AG04450 (cell line): Measurements from ENCODE around the gene ZDHHC1. TPM values are rescaled to one million over a fixed set of nuclear protein-coding genes. Genes with fewer than 3 reads are reported as not detected.
"Not testable (repeated sequence)": the region's sequence is repeated elsewhere in the genome, so short reads cannot be mapped to it uniquely, and the experiment has no call there.

Experiments
- CTCF ChIA-PET: fragments of 300-600, 350-600 bp; formaldehyde crosslinking; extraction: SDS; loops from one replicate; lab custom pipeline; 2022; ENCODE audit warnings: antibody characterized with exemption, inconsistent platforms; lab: Charles Lee
- POLR2A ChIA-PET: fragments of 350-600 bp; formaldehyde crosslinking; extraction: SDS; loops from one replicate; lab custom pipeline; 2021; ENCODE audit warnings: antibody characterized with exemption, inconsistent platforms; lab: Yijun Ruan, JAX
- DNase-seq: peaks from one replicate; pipeline ENCODE4 v3.0.0-alpha.2; 2011; ENCODE audit warnings: low read depth, low spot score
- H3K27ac ChIP-seq: one replicate; pipeline ENCODE4 v1.5.1; 2012; ENCODE audit warnings: low read depth, low read length, control low read depth
- H3K27me3 ChIP-seq: one replicate; pipeline ENCODE4 v1.6.0; 2012; ENCODE audit warnings: low read length; ENCODE audit not compliant: control insufficient read depth, insufficient read depth
- H3K4me3 ChIP-seq: 2 replicates; pipeline ENCODE4 v1.5.1; 2011; ENCODE audit warnings: mild to moderate bottlenecking, low read depth, low read length, control low read depth
- H3K9me3 ChIP-seq: 2 replicates; pipeline ENCODE4 v1.5.1; 2012; ENCODE audit warnings: low read length; ENCODE audit not compliant: control insufficient read depth, insufficient read depth
- polyA plus RNA-seq: library from polyadenylated mRNA; depleted of rRNA; stranded (reverse); fragments of >200 nt; gene quantifications from 2 replicates; pipeline ENCODE4 v1.2.3, GENCODE V29; 2011
- TF ChIP-seq, protein P1 (sequence below): IDR thresholded peaks from 2 replicates; pipeline ENCODE4 v1.5.1; 2011; ENCODE audit warnings: low read depth, low read length, control low read depth, inconsistent platforms

ZDHHC1 gene
- polyA plus RNA-seq, 1 experiment, result 1.9 TPM

- CTCF ChIA-PET, result interaction anchor here (1.2 kb wide), 1 partner anchor 104 kb away, joined by 3 read pairs; no protein-coding TSS in a partner anchor
- TF ChIP-seq, protein P1, sequence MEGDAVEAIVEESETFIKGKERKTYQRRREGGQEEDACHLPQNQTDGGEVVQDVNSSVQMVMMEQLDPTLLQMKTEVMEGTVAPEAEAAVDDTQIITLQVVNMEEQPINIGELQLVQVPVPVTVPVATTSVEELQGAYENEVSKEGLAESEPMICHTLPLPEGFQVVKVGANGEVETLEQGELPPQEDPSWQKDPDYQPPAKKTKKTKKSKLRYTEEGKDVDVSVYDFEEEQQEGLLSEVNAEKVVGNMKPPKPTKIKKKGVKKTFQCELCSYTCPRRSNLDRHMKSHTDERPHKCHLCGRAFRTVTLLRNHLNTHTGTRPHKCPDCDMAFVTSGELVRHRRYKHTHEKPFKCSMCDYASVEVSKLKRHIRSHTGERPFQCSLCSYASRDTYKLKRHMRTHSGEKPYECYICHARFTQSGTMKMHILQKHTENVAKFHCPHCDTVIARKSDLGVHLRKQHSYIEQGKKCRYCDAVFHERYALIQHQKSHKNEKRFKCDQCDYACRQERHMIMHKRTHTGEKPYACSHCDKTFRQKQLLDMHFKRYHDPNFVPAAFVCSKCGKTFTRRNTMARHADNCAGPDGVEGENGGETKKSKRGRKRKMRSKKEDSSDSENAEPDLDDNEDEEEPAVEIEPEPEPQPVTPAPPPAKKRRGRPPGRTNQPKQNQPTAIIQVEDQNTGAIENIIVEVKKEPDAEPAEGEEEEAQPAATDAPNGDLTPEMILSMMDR, result no peak
Observed at GRCh38 chr16:67364600-67365235, 51.6 kb downstream of the ZDHHC1 start.

GRCh38 chr16:67361038-67361437 is 55.2 kb downstream of the ZDHHC1 start:
- no peaks in the 10 kb centered on the region for H3K9me3 ChIP-seq
- H3K27me3 ChIP-seq, result peaks cover 26% of the 10 kb centered on the region
- DNase-seq, result no peak
- ChIA-PET CTCF (no interaction called here), POLR2A (no interaction called here)
- H3K27ac ChIP-seq, result no peak overlapping the region
- no peak overlapping the region for H3K4me3 ChIP-seq
- TF ChIP-seq, protein P1, result no peak

More at GRCh38 chr16:67364600-67365235, 51.6 kb downstream of the ZDHHC1 start:
- no peak overlapping the region for H3K27ac ChIP-seq
- H3K9me3 ChIP-seq, result peaks cover under 1% of the 10 kb centered on the region; the same call in 1 of the 2 replicates
- H3K27me3 ChIP-seq, result peaks cover 45% of the 10 kb centered on the region
- H3K4me3 ChIP-seq, result no peak overlapping the region
- no peak for DNase-seq
- POLR2A ChIA-PET, result no interaction called here

- H3K9me3 ChIP-seq, POLR2A ChIA-PET, H3K4me3 ChIP-seq, H3K27ac ChIP-seq, DNase-seq: not testable (repeated sequence)
- peaks cover 28% of the 10 kb centered on the region for H3K27me3 ChIP-seq
- CTCF ChIA-PET, result interaction anchor here (0.7 to 0.9 kb wide), 3 partner anchors 11 to 33 kb away, joined by 3 to 5 read pairs (median 3); partner anchors contain the start of gene TPPP3
Observed at GRCh38 chr16:67359540-67360269, 56.6 kb downstream of the ZDHHC1 start.

GRCh38 chr16:67357561-67357960 is 58.7 kb downstream of the ZDHHC1 start:
- H3K27me3 ChIP-seq, result peaks cover 20% of the 10 kb centered on the region
- TF ChIP-seq, protein P1, result no peak
- H3K9me3 ChIP-seq, result no peaks in the 10 kb centered on the region
- H3K27ac ChIP-seq, result no peak overlapping the region
- ChIA-PET CTCF (interaction anchor here (0.7 to 1.5 kb wide), 3 partner anchors 9 to 71 kb away, joined by 3 to 5 read pairs (median 4); no protein-coding TSS in a partner anchor), POLR2A (no interaction called here)
- no peak for DNase-seq
- H3K4me3 ChIP-seq, result no peak overlapping the region

DNA sequence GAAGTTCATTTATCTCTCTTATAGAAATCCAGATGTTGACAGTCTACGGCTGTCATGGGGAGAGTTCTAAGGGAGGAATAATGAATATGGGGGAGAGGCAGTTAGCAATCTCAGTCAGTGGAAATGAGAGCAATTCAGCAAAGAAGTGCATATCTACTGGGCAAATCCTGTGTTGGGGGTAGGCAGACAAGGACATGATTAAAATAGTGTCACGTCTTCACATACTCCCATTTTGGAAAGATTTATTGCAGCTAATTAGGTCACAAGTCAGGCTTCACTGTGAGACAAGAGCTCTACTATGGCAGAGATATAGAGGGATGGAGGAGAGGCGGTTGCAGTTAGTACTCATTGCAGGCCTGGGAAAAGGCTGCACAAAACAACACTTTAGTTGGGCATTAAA is 59.9 kb downstream of the ZDHHC1 start:
- no peak overlapping the region for H3K4me3 ChIP-seq
- peaks cover 18% of the 10 kb centered on the region for H3K27me3 ChIP-seq
- ChIA-PET POLR2A (no interaction called here), CTCF (interaction anchor here (1.2 to 1.5 kb wide), 2 partner anchors 7 to 72 kb away, joined by 3 to 4 read pairs; no protein-coding TSS in a partner anchor)
- no peaks in the 10 kb centered on the region for H3K9me3 ChIP-seq
- DNase-seq, result no peak
- TF ChIP-seq, protein P1, result no peak
- H3K27ac ChIP-seq, result no peak overlapping the region

GRCh38 chr16:67352463-67352862 is 63.8 kb downstream of the ZDHHC1 start:
- H3K4me3 ChIP-seq, H3K9me3 ChIP-seq, DNase-seq, POLR2A ChIA-PET, H3K27me3 ChIP-seq, H3K27ac ChIP-seq: not testable (repeated sequence)
- CTCF ChIA-PET, result interaction anchor here (0.6 to 1.6 kb wide), 5 partner anchors 27 to 522 kb away, joined by 3 to 7 read pairs (median 5); partner anchors contain the start of gene NAE1
